Effector memory CD4-positive, alpha-beta T cell (primary cell): ENCODE results near the gene ING4.
"Not testable (repeated sequence)": the region's sequence is repeated elsewhere in the genome, so short reads cannot be mapped to it uniquely, and the experiment has no call there.

Experiments used
- DNase-seq, 3 donors: peaks; one replicate each; pipeline ENCODE4 v3.0.0-alpha.2; 2020
- H3K27ac ChIP-seq: 2 replicates; pipeline ENCODE4 v1.7.0; 2013; ENCODE audit warnings: mild to moderate bottlenecking, low read length, moderate library complexity; ENCODE audit not compliant: insufficient read depth, poor library complexity, severe bottlenecking
- H3K27me3 ChIP-seq: replicated peaks from 2 replicates; pipeline ENCODE4 v1.7.0; 2013; ENCODE audit warnings: mild to moderate bottlenecking, low read length; ENCODE audit not compliant: insufficient read depth, control insufficient read depth, poor library complexity, severe bottlenecking
- H3K36me3 ChIP-seq: 2 replicates; pipeline ENCODE4 v1.7.0; 2013; ENCODE audit warnings: mild to moderate bottlenecking, low read length, moderate library complexity; ENCODE audit not compliant: control insufficient read depth, insufficient read depth
- H3K4me1 ChIP-seq: 2 replicates; pipeline ENCODE4 v1.7.0; 2013; ENCODE audit warnings: low read length, mild to moderate bottlenecking; ENCODE audit not compliant: control insufficient read depth, insufficient read depth, poor library complexity, severe bottlenecking
- H3K4me3 ChIP-seq: 2 replicates; pipeline ENCODE4 v1.7.0; 2013; ENCODE audit warnings: low read length, low read depth, mild to moderate bottlenecking; ENCODE audit not compliant: insufficient read depth, poor library complexity, severe bottlenecking
- H3K9me3 ChIP-seq: 2 replicates; pipeline ENCODE4 v1.7.0; 2013; ENCODE audit warnings: mild to moderate bottlenecking, low read length, moderate library complexity; ENCODE audit not compliant: control insufficient read depth
- total RNA-seq, 3 donors: gene quantifications; one replicate each; lab custom pipeline; 2026; lab: John Stamatoyannopoulos, UW

Gene ING4
- total RNA-seq = 16.4 to 22.0 (median 21.9) reads per million in 3 donors

DNA sequence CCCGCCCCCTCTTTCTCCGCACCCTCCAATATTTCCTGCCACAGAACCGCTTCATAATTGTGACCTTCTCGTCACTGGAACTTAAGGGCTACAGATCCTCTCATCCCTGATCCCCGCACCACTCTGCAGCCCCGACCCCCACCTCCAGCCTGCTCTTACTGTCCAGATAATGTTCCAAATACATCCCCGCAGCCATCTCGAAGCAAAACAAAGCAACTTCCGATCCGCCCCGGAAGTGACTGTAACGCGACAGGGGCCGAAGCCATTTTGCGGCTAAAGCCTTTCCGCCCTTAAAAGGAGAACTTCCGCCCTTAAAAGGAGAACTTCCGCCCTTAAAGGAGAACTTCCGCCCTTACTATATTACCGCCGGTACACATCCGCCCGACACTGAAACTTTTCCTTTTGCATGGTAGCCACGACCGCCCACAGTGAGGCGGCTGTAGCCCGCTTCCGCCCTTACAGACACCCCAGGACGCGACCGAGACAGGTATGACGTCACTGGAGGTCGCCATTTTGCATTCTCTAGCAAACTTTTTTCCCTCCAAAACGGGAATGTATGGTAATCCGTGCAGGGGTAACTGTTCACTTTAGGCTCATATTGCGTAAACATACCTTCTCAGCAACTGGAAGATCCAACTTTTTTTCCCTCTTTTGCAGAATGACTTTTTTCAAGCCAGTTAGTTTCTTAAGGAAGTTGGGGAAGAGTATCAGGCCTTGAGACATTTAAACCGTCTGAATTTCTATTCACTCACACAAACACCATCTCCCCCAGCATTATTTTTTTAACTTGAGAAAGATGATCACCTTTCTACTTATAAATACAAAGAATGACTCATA lies at the start of gene ING4:
Gene ING4 (minus strand): TSS at position 214 of the 837 bp plus-strand sequence. CDS start 18 bp downstream, at position 196.
- Histone ChIP-seq H3K27ac (peak within 1 kb of the TSS; percentile 87), H3K4me1 (peaks cover 17% of the 10 kb centered on the region)

GRCh38 chr12:6708960-6709394 lies 46.1 kb upstream of the ING4 start:
- DNase-seq = no peak
- Histone ChIP-seq H3K36me3 (no peaks in the 10 kb centered on the region), H3K4me1 (no peaks in the 10 kb centered on the region), H3K27ac (no peak overlapping the region), H3K9me3 (no peaks in the 10 kb centered on the region), H3K27me3 (no peaks in the 10 kb centered on the region), H3K4me3 (no peak overlapping the region)

More for the DNA sequence above, at the start of gene ING4:
- Histone ChIP-seq H3K27me3 (no peaks in the 10 kb centered on the region), H3K36me3 (peaks cover 15% of the 10 kb centered on the region), H3K4me3 (peak within 1 kb of the TSS; percentile 97), H3K9me3 (no peaks in the 10 kb centered on the region)
- DNase-seq = peak; percentile 93 to 96 (median 94)

- not testable (repeated sequence) for H3K4me3 ChIP-seq, DNase-seq, H3K27ac ChIP-seq, H3K36me3 ChIP-seq, H3K27me3 ChIP-seq, H3K9me3 ChIP-seq, H3K4me1 ChIP-seq
Measured at GRCh38 chr12:6708351-6708750, 45.4 kb upstream of the ING4 start.

- Histone ChIP-seq H3K36me3 (no peaks in the 10 kb centered on the region), H3K27me3 (peaks cover 15% of the 10 kb centered on the region), H3K4me1 (peaks cover 14% of the 10 kb centered on the region), H3K9me3 (no peaks in the 10 kb centered on the region), H3K27ac (no peak overlapping the region), H3K4me3 (no peak overlapping the region)
- DNase-seq = no peak
Measured at GRCh38 chr12:6703631-6704030, 40.7 kb upstream of the ING4 start.

- no peaks in the 10 kb centered on the region for H3K36me3 ChIP-seq
- peaks cover 15% of the 10 kb centered on the region for H3K27me3 ChIP-seq
- peaks cover 17% of the 10 kb centered on the region for H3K4me1 ChIP-seq
- H3K4me3 ChIP-seq = peak overlapping the region; percentile 44
- DNase-seq = no peak
- no peaks in the 10 kb centered on the region for H3K9me3 ChIP-seq
- no peak overlapping the region for H3K27ac ChIP-seq
Measured at GRCh38 chr12:6701078-6701768, 38.3 kb upstream of the ING4 start.

- Histone ChIP-seq H3K4me3 (peak within 1 kb of the TSS; percentile 66), H3K27ac (peak within 1 kb of the TSS; percentile 11), H3K4me1 (peaks cover 17% of the 10 kb centered on the region), H3K9me3 (no peaks in the 10 kb centered on the region), H3K27me3 (peaks cover 15% of the 10 kb centered on the region), H3K36me3 (no peaks in the 10 kb centered on the region)
- peak in 2 of 3 donors; percentile 15 to 21 for DNase-seq
Measured at GRCh38 chr12:6700646-6701051, 37.7 kb upstream of the ING4 start, which contains the start of gene PIANP. Gene PIANP (minus strand): TSS chr12:6700815. CDS start chr12:6698061, 2,754 bp downstream.

DNA sequence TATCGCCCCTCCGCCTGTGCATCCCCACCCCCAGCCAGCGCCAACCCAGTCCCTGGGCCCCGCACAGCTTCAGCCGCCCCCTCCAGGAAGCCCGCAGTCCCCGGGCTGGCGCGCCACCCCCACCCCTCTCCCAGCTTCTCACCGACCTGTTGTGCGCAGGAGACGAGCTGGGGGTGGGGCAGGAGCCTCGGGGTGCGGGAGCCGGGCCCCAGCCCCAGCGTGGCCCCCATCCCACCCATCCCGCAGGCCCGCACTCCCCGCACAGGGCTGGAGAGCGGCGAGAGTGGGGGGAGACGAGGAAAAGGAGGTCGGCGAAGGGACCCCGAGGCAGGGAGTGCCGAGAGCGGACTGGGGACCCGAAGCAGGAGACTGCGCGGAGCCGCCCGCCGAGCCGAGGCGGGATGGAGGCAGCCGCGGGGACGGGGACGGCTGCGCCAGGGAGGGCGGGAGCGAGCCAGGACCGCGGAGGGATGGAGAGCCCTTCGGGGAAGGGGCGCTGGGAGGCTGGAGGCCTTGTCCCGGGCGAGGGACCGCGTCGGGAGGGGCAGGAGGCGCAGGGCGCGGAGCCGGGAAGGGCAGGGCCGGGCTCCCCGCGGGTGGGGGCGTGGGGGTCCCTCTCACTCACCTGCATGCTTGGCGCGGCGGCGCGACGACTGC lies 37.2 kb upstream of the ING4 start:
- peaks cover 15% of the 10 kb centered on the region for H3K27me3 ChIP-seq
- peaks cover 17% of the 10 kb centered on the region for H3K4me1 ChIP-seq
- peak overlapping the region; percentile 66 for H3K4me3 ChIP-seq
- no peaks in the 10 kb centered on the region for H3K36me3 ChIP-seq
- peak overlapping the region; percentile 11 for H3K27ac ChIP-seq
- H3K9me3 ChIP-seq = no peaks in the 10 kb centered on the region
- DNase-seq = no peak

- no peak overlapping the region for H3K27ac ChIP-seq
- peak overlapping the region; percentile 66 for H3K4me3 ChIP-seq
- DNase-seq = no peak
- no peaks in the 10 kb centered on the region for H3K9me3 ChIP-seq
- H3K4me1 ChIP-seq = peaks cover 17% of the 10 kb centered on the region
- no peaks in the 10 kb centered on the region for H3K36me3 ChIP-seq
- H3K27me3 ChIP-seq = peaks cover 15% of the 10 kb centered on the region
Measured at GRCh38 chr12:6699259-6699988, 36.5 kb upstream of the ING4 start.

DNA sequence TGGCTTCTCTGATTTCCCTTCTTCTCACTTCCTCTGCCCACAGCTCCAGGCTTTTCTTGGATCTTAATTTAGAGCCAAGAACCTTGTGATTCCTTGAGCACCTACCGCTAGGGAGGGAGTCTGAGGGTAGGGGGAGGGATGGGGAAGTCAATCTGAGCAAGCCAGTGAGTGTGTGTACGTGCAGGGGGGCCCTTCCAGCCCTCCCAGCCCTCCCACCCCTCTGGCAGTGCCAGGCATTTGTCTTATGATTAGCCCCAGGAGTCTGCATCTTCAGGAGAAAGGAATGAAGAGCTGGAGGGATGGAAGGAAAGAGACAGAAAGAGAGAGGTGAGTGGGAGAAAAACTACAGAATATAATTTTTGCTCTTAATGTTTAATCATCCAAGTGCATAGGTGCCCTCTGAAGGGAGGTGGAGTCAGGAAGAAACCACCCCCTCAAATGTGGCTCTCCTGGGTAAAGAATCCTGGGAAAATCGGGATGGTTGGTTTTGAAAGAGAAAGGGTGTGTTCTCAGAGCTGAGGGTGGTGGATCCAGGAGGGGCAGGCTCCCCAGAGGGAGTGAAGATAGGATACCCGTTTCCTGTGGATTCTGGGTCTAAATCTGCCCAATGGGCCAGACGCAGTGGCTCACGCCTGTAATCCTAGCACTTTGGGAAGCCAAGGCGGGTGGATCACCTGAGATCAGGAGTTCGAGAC lies 35.6 kb upstream of the ING4 start:
- H3K4me3 ChIP-seq = no peak overlapping the region

More for the DNA sequence above, 35.6 kb upstream of the ING4 start:
- Histone ChIP-seq H3K4me1 (peaks cover 17% of the 10 kb centered on the region), H3K9me3 (no peaks in the 10 kb centered on the region), H3K27ac (no peak overlapping the region), H3K36me3 (no peaks in the 10 kb centered on the region), H3K27me3 (peaks cover 15% of the 10 kb centered on the region)
- DNase-seq = no peak
